H1 (cell line): ENCODE data around the gene TOM1L2.

ENCODE experiments used
- CTCF ChIP-seq, 3 experiments: IDR thresholded peaks; 1 replicate in 2 of 3; 2 replicates in 1 of 3; pipeline versions ENCODE4 v1.5.1 to v1.6.1; 2011; ENCODE audit warnings: low read length in 3 of 3, mild to moderate bottlenecking in 3 of 3, inconsistent platforms in 2 of 3, low read depth in 1 of 3, moderate library complexity in 1 of 3; ENCODE audit not compliant: insufficient read depth in 1 of 3; ENCODE audit errors: control extremely low read depth in 1 of 3
- GABPA ChIP-seq: IDR thresholded peaks from 2 replicates; pipeline ENCODE4 v1.6.1; 2011; ENCODE audit warnings: mild to moderate bottlenecking, low read length, moderate library complexity, borderline replicate concordance; ENCODE audit not compliant: insufficient read depth
- RNF2 ChIP-seq: fragments of 200-900, 300-1000 bp; sonication (generic); IDR thresholded peaks from 2 replicates; pipeline ENCODE4 v1.7.1; 2016; ENCODE audit warnings: borderline replicate concordance, low read depth, mild to moderate bottlenecking, antibody characterized with exemption, low read length; ENCODE audit not compliant: poor library complexity, severe bottlenecking; ENCODE audit errors: missing control alignments
- RXRA ChIP-seq: IDR thresholded peaks from 2 replicates; pipeline ENCODE4 v1.6.1; 2011; ENCODE audit warnings: low read depth, mild to moderate bottlenecking, low read length, moderate library complexity; ENCODE audit not compliant: insufficient read depth

DNA sequence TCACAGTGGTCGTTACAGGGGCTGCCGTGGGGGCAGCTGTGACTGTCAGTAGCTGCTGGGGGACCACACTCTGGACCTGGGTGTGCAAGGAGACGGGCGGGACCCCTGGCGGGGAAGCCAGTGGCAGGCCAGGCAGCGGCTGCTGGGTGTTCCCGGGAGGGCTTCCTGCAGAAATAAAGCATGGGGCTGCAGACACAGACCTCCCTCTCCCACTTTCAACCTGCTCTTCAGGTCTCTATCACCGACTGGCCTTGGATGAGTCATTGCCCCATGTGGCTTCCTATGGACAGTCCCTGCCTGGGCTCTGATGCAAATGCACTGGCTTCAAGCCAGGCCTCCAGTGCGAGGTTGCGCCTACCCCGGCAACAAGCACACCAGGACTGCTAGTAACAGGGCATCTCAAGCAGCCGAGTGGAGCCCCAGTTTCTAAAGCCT, 152.6 kb downstream of the TOM1L2 start:
- TF ChIP-seq GABPA (no peak), RNF2 (no peak), RXRA (no peak), CTCF (IDR thresholded peaks at IDR 0.05; ENCODE audit: control extremely low read depth in 1 of 3, insufficient read depth in 1 of 3, low read depth in 1 of 3, low read length in 3 of 3) (no peak)
